Heart left ventricle (tissue), 13 donors: ENCODE results near the gene ADCK2.
"Not testable (repeated sequence)": the region's sequence is repeated elsewhere in the genome, so short reads cannot be mapped to it uniquely, and the experiment has no call there.

Experiments used
- CTCF ChIP-seq, 12 donors: fragments of 200-600 bp; sonication (generic) in 4 of 12; IDR thresholded peaks; one replicate each; pipeline versions ENCODE4 v1.5.0 to v1.8.0; 2018 to 2022; ENCODE audit warnings: antibody characterized with exemption in 12 of 12, mild to moderate bottlenecking in 5 of 12
- POLR2A ChIP-seq, 2 donors: fragments of 450-650 bp; IDR thresholded peaks; one replicate each; pipeline ENCODE4 v1.6.1; 2017; ENCODE audit warnings: antibody characterized with exemption in 2 of 2, mild to moderate bottlenecking in 2 of 2, moderate library complexity in 2 of 2
- donor health status: ischemic (EF 13 %, LVEDD 7.1; RV severe dilation, severe dysfunction).
- donor health status: DM: no; HTN: yes; CAD: no.
- donor health status: DM: no; HTN: no; CAD: no.
- donor health status: ischemic (EF 25% LVEDD 6.9; RV normal size, moderate dysfunction).
- donor health status: ischemic (EF 25% LVEDD 5.7; RV mildly dilated, moderate dysfunction).
- donor health status: ischemic (EF 35%, LVEDD 5.7; RV mildly dilated, moderate dysfunction).
- donor health status: nonischemic (EF 11% LVEDD 7.7; RV severe dilation, severe dysfunction).
- donor health status: DM: yes; HTN: yes; CAD: no.
- donor health status: PGD.
- donor health status: ischemic (EF 29% LVEDD 5.4; RV normal size, mild dysfunction).
- donor health status: nonischemic (EF 23%, LVEDD 6.1; RV moderate dilation, normal function).

- not testable (repeated sequence) for TF ChIP-seq CTCF, POLR2A (IDR thresholded peaks at IDR 0.05)
These were observed 28.0 kb upstream of the ADCK2 start for GRCh38 chr7:140644761-140645160.
